ENCODE results near the gene NELL2.
"Not testable (repeated sequence)": the region's sequence is repeated elsewhere in the genome, so short reads cannot be mapped to it uniquely, and the experiment has no call there.

NELL2 gene

DNA sequence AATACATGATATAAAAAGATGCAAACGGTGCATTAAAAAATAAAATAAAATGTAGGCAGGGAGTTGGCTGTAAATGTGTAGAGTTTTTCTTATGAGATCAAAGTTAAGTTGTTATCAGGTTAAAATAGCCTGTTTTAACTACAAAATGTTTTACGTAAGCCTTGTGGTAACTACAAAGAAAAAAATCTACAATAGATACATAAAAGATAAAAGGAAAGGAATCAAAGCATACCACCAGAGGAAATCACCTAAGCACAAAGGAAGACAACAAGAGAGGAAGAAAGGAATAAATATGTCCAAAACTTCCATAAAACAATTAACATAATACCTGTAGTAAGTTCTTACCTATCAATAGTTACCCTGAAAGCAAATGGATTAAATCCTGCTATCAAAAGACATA, 12.2 kb downstream of the NELL2 start:
- TF ChIP-seq POLR2A (IDR thresholded peaks at IDR 0.05; ENCODE audit: low read depth, low read length), result no peak
- DNase-seq (ENCODE audit: insufficient read length, low spot score), result no peak
- no peak for FAIRE-seq

DNA sequence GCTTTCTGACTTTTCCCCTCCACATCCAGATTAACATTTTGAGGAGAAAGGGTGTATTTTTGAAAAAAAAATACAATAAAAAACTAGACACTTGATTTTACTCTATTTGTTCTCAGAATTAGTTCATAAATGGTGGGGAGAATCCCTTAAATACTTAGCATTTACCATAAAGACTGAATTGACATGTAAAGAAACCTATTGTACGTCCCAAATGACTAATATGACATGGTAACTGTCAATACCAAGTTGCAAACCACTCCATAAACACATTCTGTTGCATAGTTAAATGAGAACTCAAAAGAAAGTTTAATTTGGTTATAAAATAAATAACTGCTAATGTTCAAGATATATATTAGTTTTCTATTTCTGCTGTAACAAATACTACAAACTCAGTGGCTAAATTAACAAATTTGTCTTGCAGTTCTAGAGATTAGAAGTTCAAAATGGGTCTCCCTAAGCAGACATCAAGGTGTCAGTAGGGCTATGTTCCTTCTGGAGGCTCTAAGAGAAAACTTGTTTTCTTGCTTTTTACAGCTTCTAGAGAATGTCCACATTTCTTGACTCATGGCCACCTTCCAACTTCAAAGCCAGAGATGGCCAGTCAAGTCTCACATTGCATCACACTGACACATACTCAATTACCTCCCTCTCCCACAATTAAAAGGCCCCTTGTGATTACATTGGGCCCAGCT, 16.0 kb downstream of the NELL2 start:
- FAIRE-seq, result no peak
- DNase-seq (ENCODE audit: insufficient read length, low spot score), result no peak
- TF ChIP-seq POLR2A (IDR thresholded peaks at IDR 0.05; ENCODE audit: low read depth, low read length), result no peak

DNA sequence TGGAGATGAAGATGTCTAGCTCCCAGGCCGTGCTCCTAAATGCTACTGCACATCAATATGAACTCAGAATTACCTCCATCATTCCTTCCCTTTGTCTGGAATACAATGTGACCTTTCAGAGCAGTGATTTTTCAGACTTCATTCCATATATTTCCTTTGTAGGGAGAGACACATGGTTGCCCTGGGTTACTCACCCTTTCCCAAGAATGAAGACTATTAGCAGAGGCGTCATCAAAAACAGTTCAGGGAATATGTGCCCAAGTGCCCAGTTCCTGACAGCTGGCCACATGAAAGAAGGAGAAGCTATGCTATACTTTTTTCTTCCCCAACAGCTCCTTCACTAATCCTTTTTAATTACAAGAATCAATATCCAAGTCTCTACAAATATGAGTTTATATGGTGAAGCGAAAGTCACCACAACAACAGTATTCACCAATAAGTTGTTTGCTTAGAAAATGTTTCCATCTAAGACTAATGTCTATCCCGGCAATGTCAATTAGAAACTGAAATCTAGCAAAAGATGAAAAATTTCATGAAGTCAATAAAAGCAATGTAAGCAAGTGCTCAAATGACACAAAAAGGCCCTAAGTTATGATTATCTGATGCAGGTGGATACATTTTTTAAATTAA, 17.8 kb downstream of the NELL2 start:
- FAIRE-seq, result no peak
- no peak for TF ChIP-seq POLR2A (IDR thresholded peaks at IDR 0.05; ENCODE audit: low read depth, low read length)
- no peak for DNase-seq (ENCODE audit: insufficient read length, low spot score)

DNA sequence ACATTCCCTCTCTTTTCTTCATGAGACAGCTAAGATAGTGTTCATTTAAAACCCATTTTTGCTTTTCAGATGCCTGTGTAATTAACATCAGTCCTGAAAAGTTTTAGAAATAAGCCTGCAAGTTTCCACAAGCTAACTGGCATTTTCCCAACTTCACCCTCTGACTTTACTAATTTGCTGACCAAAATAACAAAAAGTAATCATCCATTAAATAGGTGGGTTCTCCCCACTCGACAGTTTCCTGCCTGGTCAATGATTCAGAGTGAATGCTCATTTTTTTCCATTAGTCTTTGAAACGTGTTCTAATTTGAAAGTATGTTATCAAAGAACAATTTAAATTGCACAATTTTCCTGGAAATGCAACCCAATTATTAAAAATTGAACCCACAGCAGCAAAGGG, 23.6 kb downstream of the NELL2 start:
- DNase-seq (ENCODE audit: insufficient read length, low spot score) (no peak), FAIRE-seq (no peak)
- TF ChIP-seq POLR2A (IDR thresholded peaks at IDR 0.05; ENCODE audit: low read depth, low read length), result no peak

DNA sequence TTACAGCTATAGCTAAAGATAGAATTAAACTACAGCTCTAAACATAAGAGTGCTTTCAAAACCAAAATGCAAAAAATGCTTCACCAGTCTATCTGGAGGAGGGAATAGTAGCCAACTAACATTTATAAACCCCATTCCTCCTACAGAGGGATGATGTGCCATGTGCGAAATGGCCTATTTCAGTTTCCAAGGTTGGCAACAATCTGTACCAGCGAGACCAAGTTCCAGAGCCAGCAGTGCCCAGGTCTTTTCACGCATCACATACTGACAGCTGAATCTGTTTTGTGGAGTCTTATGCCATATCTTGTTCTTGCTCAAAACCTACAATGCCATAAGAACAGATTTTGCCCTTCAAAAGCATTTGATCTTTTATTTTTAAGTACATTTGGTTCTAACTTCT, 24.5 kb downstream of the NELL2 start:
- no peak for DNase-seq (ENCODE audit: insufficient read length, low spot score)
- no peak for FAIRE-seq
- TF ChIP-seq POLR2A (IDR thresholded peaks at IDR 0.05; ENCODE audit: low read depth, low read length), result no peak

DNA sequence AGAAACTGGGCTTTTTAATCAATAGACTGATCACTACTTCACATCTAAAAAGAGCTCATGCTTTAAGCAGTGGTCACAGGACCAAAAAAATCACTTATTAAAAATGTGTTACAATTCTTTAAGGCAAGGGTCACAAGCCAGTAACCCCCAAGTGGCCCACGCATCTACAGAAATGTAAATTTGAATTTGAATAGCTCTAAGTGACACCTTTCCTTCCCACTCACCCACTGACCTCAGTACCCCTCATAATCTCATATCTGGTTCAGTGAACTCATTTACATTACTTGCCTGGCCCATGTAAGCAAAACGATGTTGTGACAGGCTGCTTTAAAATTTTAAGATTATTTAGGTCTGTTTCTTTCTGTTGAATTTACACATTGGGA, 27.4 kb downstream of the NELL2 start:
- no peak for TF ChIP-seq POLR2A (IDR thresholded peaks at IDR 0.05; ENCODE audit: low read depth, low read length)
- DNase-seq (ENCODE audit: insufficient read length, low spot score) (no peak), FAIRE-seq (no peak)

DNA sequence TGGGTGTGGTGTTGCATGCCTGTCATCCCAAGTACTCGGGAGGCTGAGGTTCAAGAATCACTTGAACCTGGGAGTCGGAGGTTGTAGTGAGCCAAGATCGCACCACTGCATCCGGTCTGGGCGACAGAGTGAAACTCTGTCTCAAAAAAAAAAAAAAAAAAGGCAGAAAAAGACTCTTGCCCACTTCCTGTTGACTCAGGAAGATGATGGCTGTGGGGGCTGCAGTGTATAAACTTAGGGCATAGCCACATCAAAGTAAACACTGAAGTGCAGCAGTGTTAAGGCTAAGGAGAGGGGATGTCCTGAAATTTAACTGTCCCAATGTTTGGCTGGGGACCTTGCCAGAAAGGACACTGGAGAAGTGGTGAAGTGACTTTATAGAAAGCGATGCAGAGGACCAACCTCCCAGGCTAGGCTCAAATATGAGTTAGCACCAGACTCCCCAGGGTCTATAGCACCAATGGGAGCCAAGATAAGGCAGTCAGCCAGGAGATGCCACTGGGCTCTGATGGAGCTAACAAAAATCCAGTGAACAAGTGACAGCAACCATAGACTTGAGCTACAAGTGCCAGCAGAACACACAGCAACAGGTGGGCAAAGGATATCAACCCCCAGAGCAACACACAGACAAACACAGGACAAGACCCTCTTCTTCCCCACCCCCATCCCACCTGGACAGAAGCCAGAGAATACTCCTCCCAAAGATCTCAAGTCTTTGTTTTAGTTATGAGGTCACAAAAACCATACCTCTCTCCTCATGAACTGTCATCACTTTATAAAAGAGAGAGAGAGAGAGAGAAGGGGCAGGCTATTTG, 28.0 kb downstream of the NELL2 start:
- FAIRE-seq (no peak), DNase-seq (ENCODE audit: insufficient read length, low spot score) (no peak)
- TF ChIP-seq POLR2A (IDR thresholded peaks at IDR 0.05; ENCODE audit: low read depth, low read length), result no peak

DNA sequence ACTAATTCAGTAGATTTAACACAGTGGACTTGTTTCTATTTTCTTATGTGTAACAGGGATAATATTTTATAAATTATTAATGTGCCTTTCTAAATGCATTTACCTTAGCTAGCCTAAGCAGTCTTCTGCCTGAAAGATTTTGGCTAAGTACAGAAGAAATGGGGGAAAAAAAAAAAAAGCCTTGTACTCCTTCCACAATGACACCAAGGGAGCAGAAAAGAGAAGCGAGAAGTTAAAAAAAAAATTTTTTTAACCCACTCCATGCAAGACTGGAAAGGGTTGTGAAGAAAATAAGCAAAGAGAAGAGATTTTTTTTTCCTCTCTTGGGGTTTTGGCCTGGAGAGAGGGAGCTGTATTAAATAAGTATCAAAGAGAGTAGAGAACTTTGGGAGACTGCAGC, 28.7 kb downstream of the NELL2 start:
- FAIRE-seq (no peak), DNase-seq (ENCODE audit: insufficient read length, low spot score) (no peak)
- TF ChIP-seq POLR2A (IDR thresholded peaks at IDR 0.05; ENCODE audit: low read depth, low read length), result no peak

DNA sequence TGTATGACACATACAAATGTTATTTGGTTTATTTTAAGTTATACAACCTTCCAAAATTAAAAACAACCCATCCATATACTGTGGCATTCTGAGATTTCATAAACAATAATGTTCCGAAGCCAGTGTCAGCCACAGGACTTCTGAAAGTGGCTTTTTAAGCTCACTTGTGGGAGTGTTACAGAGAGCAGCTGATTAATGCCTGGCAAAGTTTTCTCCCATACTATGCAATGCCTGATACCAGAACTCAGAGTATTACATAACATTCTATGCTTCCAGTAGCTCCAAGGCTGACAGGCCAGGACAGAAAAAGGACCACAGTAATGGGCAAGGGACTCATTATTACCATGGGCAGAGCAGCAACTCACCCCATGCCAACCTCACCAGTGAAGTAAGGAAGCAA, 29.3 kb downstream of the NELL2 start:
- TF ChIP-seq POLR2A (IDR thresholded peaks at IDR 0.05; ENCODE audit: low read depth, low read length), result no peak
- no peak for DNase-seq (ENCODE audit: insufficient read length, low spot score)
- no peak for FAIRE-seq

DNA sequence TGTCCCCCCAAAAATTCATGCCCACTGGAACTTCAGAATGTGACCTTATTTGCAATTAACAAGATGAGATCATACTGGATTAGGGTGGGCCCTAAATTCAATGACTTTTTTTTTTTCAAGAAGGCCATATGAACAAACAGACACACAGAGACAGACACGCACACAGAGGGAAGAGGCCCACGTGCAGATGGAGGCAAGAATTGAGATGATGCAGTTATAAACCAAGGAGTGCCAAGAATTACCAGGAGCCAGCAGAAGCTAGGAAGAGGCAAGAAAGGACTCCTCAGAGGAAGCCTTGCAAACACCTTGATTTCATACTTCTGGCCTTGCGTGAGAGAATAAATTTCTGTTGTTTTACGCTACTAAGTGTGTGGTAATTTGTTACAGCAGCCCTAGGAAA, 33.4 kb downstream of the NELL2 start:
- no peak for TF ChIP-seq POLR2A (IDR thresholded peaks at IDR 0.05; ENCODE audit: low read depth, low read length)
- DNase-seq (ENCODE audit: insufficient read length, low spot score) (no peak), FAIRE-seq (no peak)

DNA sequence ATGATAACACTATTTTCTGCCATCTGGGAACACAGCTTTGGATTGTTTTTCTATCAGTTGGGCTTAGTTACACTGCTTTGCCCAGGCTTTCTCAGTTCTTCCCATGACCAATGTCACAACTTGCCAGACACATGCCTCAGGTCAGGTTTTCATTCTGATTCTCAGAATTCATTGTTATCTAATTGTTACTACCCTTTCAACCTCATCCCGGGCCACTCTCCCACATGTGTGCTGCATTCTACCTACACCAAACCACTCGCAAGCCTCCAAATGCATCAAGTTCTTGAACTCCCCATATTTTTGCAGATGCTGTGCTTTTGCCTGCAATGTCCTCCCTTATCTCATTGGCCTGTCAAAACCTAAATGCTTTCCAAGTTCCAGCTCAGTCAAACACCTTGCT, 36.3 kb downstream of the NELL2 start:
- DNase-seq (ENCODE audit: insufficient read length, low spot score) (no peak), FAIRE-seq (no peak)
- no peak for TF ChIP-seq POLR2A (IDR thresholded peaks at IDR 0.05; ENCODE audit: low read depth, low read length)

DNA sequence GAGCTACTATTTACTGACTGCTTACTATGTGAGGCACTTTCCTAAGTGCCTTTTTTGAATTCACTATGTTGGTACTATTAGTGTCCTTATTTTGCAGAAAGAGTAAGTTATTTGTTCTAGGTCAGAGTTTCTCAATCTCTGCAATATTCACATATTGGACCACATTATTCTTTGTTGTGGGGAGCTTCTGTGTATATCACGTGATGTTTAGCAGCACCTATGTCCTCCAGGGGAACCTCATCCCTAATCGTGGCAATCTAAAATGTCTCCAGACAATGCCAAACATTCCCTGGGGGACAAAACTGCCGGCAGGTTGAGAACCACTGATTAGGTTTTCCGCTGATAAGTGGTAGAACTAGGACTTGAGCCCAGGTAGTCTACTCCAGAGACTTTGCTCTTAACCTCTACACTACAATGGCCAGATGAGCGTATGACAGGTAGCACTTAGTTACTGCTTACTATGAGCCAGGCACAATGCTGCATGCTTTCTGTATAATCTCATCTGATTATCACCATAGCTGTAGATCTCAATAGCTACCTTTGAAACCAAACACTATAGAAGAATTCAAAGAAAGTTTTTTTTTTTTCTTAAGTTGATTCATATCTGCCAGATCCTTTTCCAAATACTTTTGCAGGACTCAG, 38.9 kb downstream of the NELL2 start:
- FAIRE-seq, result no peak
- TF ChIP-seq POLR2A (IDR thresholded peaks at IDR 0.05; ENCODE audit: low read depth, low read length), result no peak
- no peak for DNase-seq (ENCODE audit: insufficient read length, low spot score)

DNA sequence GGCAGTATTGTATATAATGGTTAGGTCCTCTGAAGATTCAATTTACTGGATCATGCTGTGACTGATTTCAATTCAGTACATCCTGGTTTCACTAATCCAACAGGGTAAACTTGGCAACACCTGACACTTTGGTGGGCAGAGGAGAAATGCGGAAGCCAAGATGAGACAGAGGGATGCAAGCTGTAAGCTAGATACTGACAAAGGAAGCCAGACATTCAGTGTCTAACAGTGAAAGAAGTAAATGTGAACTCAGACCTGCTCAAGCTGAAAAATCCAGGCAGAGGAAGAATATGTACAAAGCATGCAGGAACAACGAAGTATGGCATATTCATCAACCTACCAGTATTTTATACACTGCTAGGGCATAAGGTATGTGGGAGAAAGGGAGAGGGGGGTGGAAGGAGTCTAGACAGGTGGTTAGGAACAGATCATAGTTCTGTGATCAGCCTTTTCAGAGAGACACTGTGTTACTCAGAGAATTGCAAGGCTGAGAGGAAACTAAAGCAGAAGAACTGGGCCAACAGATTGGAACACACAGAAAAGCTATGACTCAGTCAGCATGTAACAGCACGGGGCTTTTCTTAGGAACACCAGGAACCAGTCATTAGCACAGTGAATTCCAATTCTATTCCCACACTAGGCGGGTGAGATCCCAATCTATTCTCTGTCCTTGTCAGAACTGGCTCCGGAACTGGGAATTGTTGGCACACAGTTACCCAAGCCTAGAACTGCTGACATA, 40.3 kb downstream of the NELL2 start:
- DNase-seq (ENCODE audit: insufficient read length, low spot score) (no peak), FAIRE-seq (no peak)
- TF ChIP-seq POLR2A (IDR thresholded peaks at IDR 0.05; ENCODE audit: low read depth, low read length), result no peak

DNA sequence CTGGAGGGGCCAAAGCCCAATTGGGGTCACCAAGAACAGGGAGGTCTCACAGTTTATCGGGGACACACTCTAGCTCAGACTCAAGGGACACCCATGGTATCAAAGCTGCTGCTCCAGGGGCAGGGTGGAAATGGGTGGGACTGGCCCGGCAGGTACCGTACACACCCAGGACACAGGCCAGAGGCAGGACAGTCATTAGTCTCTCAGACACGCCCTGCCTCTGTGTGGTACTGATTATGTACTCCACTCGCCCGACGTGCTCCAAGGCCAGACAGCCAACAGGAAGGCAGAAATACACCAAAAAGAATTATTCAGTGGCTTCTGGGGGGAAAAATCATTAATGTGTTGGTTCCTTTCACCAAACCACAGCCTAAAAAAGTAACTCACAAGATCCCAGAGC, 41.1 kb downstream of the NELL2 start:
- FAIRE-seq; DNase-seq (ENCODE audit: insufficient read length, low spot score): not testable (repeated sequence)
